Fibroblast of villous mesenchyme (primary cell): ENCODE results near the gene FGF12. TPM values are rescaled to one million over a fixed set of nuclear protein-coding genes. Genes with fewer than 3 reads are reported as not detected.
"Not testable (repeated sequence)": the region's sequence is repeated elsewhere in the genome, so short reads cannot be mapped to it uniquely, and the experiment has no call there.

Experiments
- DNase-seq: peaks from one replicate; pipeline ENCODE4 v3.0.0-alpha.2; 2010; ENCODE audit warnings: low read depth
- H3K4me3 ChIP-seq: 2 replicates; pipeline ENCODE4 v1.5.1; 2011; ENCODE audit warnings: low read depth, mild to moderate bottlenecking, low read length
- total RNA-seq: library from RNA; depleted of rRNA; stranded (reverse); fragments of >200 nt; gene quantifications from 2 replicates; pipeline ENCODE4 v1.2.3, GENCODE V29; 2012
- TF ChIP-seq, protein P1 (sequence below): IDR thresholded peaks from 2 replicates; pipeline ENCODE4 v1.5.1; 2012; ENCODE audit warnings: low read depth, mild to moderate bottlenecking, low read length; ENCODE audit not compliant: insufficient read depth

FGF12 gene
- total RNA-seq, 1 donor: under 0.01 TPM

- TF ChIP-seq, protein P1, sequence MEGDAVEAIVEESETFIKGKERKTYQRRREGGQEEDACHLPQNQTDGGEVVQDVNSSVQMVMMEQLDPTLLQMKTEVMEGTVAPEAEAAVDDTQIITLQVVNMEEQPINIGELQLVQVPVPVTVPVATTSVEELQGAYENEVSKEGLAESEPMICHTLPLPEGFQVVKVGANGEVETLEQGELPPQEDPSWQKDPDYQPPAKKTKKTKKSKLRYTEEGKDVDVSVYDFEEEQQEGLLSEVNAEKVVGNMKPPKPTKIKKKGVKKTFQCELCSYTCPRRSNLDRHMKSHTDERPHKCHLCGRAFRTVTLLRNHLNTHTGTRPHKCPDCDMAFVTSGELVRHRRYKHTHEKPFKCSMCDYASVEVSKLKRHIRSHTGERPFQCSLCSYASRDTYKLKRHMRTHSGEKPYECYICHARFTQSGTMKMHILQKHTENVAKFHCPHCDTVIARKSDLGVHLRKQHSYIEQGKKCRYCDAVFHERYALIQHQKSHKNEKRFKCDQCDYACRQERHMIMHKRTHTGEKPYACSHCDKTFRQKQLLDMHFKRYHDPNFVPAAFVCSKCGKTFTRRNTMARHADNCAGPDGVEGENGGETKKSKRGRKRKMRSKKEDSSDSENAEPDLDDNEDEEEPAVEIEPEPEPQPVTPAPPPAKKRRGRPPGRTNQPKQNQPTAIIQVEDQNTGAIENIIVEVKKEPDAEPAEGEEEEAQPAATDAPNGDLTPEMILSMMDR: no peak
- DNase-seq: no peak
- no peak overlapping the region for H3K4me3 ChIP-seq
Observed at GRCh38 chr3:192715126-192715525, 12.2 kb downstream of the FGF12 start.

DNA sequence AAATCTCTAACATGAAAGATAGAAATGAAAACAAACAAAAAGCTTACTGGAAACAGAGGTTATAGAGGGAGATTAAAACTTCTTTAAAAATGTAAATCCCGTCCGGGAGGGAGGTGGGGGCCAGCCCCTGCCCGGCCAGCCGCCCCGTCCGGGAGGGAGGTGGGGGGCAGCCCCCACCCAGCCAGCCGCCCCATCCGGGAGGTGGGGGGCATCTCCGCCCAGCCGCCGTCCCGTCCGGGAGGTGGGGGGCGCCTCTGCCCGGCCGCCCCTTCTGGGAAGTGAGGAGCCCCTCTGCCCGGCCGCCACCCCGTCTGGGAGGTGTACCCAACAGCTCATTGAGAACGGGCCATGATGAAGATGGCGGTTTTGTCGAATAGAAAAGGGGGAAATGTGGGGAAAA is 16.2 kb downstream of the FGF12 start:
- DNase-seq, H3K4me3 ChIP-seq: not testable (repeated sequence)

GRCh38 chr3:192710366-192710765 is 17.0 kb downstream of the FGF12 start:
- H3K4me3 ChIP-seq: no peak overlapping the region
- DNase-seq: no peak
- TF ChIP-seq, protein P1: no peak

DNA sequence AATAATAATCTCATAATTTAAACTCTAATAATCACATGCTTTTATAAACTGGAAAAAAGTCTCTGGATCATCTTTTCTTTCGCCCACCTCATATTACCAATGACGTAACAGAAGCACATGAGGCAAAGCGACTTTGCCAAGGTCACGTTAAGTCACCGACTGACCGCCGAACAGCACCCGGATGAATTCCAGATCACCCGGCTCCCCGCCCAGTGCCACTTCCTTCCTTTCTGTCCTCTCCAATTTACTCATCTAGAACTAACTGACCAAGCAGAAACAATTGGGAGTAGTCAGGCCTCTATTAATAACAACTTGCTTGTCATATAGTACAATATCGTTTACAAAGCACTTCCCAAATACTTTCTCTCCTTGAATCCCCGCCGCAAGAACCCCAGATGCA is 21.1 kb downstream of the FGF12 start:
- no peak for DNase-seq
- TF ChIP-seq, protein P1: no peak
- no peak overlapping the region for H3K4me3 ChIP-seq

- TF ChIP-seq, protein P1: no peak
- no peak for DNase-seq
- no peak overlapping the region for H3K4me3 ChIP-seq
Observed at GRCh38 chr3:192700885-192701284, 26.5 kb downstream of the FGF12 start.

DNA sequence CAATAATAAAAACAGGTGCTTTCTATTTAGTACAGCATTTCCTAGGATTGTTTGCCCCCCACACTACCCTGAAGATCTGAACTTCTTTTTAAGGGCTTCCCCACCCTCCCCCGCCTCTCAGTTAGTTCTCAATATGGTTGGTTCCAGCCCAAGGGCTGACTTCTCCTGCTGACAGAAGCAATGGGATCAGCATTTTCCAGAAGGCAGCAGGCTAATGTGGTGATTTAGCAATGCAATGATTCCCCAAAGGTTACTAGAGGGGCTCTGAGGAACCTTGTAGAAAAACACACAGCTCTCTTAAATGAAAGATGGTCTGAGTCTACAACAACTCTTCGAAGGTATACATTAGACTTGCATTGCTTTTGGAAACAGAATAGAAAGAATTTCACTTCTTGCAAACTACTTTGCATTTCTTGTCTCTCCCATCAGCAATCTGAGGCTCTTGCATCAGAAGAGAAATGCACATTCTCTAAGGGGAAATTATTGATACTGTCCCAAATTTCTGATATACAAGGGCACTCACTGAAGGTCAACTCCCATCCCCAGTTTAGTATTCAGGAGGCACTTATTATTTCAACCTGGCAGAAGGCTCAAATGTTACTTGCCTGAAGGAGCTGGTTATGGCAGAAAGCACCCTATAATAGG is 30.3 kb downstream of the FGF12 start:
- DNase-seq: no peak
- H3K4me3 ChIP-seq: no peak overlapping the region
- TF ChIP-seq, protein P1: no peak

- DNase-seq: no peak
- TF ChIP-seq, protein P1: no peak
- H3K4me3 ChIP-seq: no peak overlapping the region
Observed at GRCh38 chr3:192687488-192688152, 39.7 kb downstream of the FGF12 start.
